ENCODE data around the gene BRSK2.
"Not testable (repeated sequence)": the region's sequence is repeated elsewhere in the genome, so short reads cannot be mapped to it uniquely, and the experiment has no call there.

Gene BRSK2

GRCh38 chr11:1389932-1390568 is at the start of gene BRSK2:
Gene BRSK2, plus strand, starts transcription at chr11:1389934. Its CDS starts 351 bp downstream, at chr11:1390285.
- DNase-seq (ENCODE audit: low read depth) = no peak

- no peak for DNase-seq (ENCODE audit: low read depth)
Observed at GRCh38 chr11:1340111-1340510, 49.6 kb upstream of the BRSK2 start.

- not testable (repeated sequence) for DNase-seq (ENCODE audit: low read depth)
Observed at GRCh38 chr11:1341226-1341625, 48.5 kb upstream of the BRSK2 start.

GRCh38 chr11:1341928-1342524 is 47.7 kb upstream of the BRSK2 start:
- no peak for DNase-seq (ENCODE audit: low read depth)

GRCh38 chr11:1342946-1343345 is 46.8 kb upstream of the BRSK2 start:
- DNase-seq (ENCODE audit: low read depth) = no peak

- no peak for DNase-seq (ENCODE audit: low read depth)
Observed at GRCh38 chr11:1343391-1344055, 46.2 kb upstream of the BRSK2 start.

GRCh38 chr11:1344056-1344635 is 45.6 kb upstream of the BRSK2 start:
- DNase-seq (ENCODE audit: low read depth) = no peak

GRCh38 chr11:1345737-1346513 is 43.8 kb upstream of the BRSK2 start:
- no peak for DNase-seq (ENCODE audit: low read depth)

GRCh38 chr11:1346669-1347390 is 42.9 kb upstream of the BRSK2 start:
- DNase-seq (ENCODE audit: low read depth) = no peak

GRCh38 chr11:1347411-1347999 is 42.2 kb upstream of the BRSK2 start:
- not testable (repeated sequence) for DNase-seq (ENCODE audit: low read depth)

GRCh38 chr11:1348146-1348795 is 41.5 kb upstream of the BRSK2 start:
- DNase-seq (ENCODE audit: low read depth) = no peak

- DNase-seq (ENCODE audit: low read depth) = no peak
Observed at GRCh38 chr11:1348796-1349326, 40.9 kb upstream of the BRSK2 start.

- DNase-seq (ENCODE audit: low read depth) = no peak
Observed at GRCh38 chr11:1349327-1350041, 40.2 kb upstream of the BRSK2 start.

- no peak for DNase-seq (ENCODE audit: low read depth)
Observed at GRCh38 chr11:1350086-1350725, 39.5 kb upstream of the BRSK2 start.

- DNase-seq (ENCODE audit: low read depth) = no peak
Observed at GRCh38 chr11:1351278-1351937, 38.3 kb upstream of the BRSK2 start.

- DNase-seq (ENCODE audit: low read depth) = no peak
Observed at GRCh38 chr11:1352696-1353382, 36.9 kb upstream of the BRSK2 start.

- DNase-seq (ENCODE audit: low read depth) = no peak
Observed at GRCh38 chr11:1353383-1354124, 36.2 kb upstream of the BRSK2 start.

All from stimulated activated CD8-positive, alpha-beta memory T cell treated with anti-CD3 and anti-CD28 coated beads, Interleukin-15, amount 100 ng/mL, for 1 hour (primary cell).